MG63 (cell line): ENCODE results near the gene GINS2. TPM values are rescaled to one million over a fixed set of nuclear protein-coding genes. Genes with fewer than 3 reads are reported as not detected.

Source experiments
- DNase-seq: peaks from one replicate; pipeline ENCODE4 v3.0.0-alpha.2; 2020
- H3K27me3 ChIP-seq: fragments of 250-450 bp; sonication (Bioruptor Pico); 2 replicates; pipeline ENCODE4 v1.5.1; 2020; ENCODE audit warnings: mild to moderate bottlenecking, moderate library complexity
- H3K36me3 ChIP-seq: fragments of 250-450 bp; sonication (Bioruptor Pico); 2 replicates; pipeline ENCODE4 v1.5.1; 2020; ENCODE audit warnings: mild to moderate bottlenecking, moderate library complexity
- H3K4me3 ChIP-seq: fragments of 250-450 bp; sonication (Bioruptor Pico); 2 replicates; pipeline ENCODE4 v1.5.1; 2020; ENCODE audit warnings: mild to moderate bottlenecking, moderate library complexity
- H3K9me3 ChIP-seq: fragments of 250-450 bp; sonication (Bioruptor Pico); 2 replicates; pipeline ENCODE4 v1.5.1; 2020; ENCODE audit warnings: mild to moderate bottlenecking, moderate library complexity
- total RNA-seq: library from RNA; depleted of rRNA; stranded (reverse); fragments of >200 nt; shearing (Covaris generic); gene quantifications from 2 replicates; pipeline ENCODE4 v1.2.3, GENCODE V29; 2014; ENCODE audit warnings: low replicate concordance

The GINS2 gene
- total RNA-seq, 1 experiment from 2014 or later, result 12.8 TPM

GRCh38 chr16:85699628-85700027 is 10.9 kb upstream of the GINS2 start:
- peak; percentile 51 for DNase-seq

DNA sequence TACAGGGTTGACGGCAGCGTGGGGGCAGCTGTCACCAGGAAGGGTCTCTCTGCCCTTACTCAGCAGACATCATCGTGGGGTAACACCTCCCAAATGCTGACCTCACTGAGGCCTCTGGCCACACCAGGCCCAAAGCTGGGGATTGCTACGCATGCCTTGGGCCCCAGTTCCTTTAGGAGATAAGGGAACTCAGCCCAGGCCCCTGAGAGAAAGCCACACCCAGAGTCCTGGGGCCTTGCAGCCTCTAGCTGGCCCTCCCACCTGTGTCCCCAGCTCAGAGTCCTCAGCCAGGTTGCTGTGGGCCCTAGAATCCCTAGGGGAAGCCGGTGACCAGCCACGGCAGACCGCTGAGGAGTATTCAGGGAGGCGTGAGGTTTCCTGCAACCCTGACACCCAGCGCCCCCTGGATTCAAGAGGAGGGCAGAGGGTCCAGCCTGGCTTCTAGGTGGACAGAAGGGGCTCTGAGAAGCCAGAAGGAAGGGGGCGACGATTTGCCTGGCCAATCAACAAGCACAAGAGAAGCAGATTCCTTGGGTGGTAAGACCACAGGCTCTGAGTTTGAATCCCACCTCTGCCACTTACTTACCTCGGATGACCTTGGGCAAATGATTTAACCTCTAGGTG is 10.3 kb upstream of the GINS2 start:
- no peaks in the 10 kb centered on the region for H3K36me3 ChIP-seq
- DNase-seq, result no peak
- H3K9me3 ChIP-seq, result no peaks in the 10 kb centered on the region
- H3K27me3 ChIP-seq, result no peaks in the 10 kb centered on the region
- H3K4me3 ChIP-seq, result no peak overlapping the region

More at GRCh38 chr16:85699628-85700027, 10.9 kb upstream of the GINS2 start:
- H3K27me3 ChIP-seq, result no peaks in the 10 kb centered on the region
- H3K9me3 ChIP-seq, result no peaks in the 10 kb centered on the region
- no peaks in the 10 kb centered on the region for H3K36me3 ChIP-seq
- no peak overlapping the region for H3K4me3 ChIP-seq

- no peak overlapping the region for H3K4me3 ChIP-seq
- no peaks in the 10 kb centered on the region for H3K27me3 ChIP-seq
- H3K36me3 ChIP-seq, result no peaks in the 10 kb centered on the region
- no peaks in the 10 kb centered on the region for H3K9me3 ChIP-seq
- DNase-seq, result no peak
Measured at GRCh38 chr16:85698459-85698891, 9.7 kb upstream of the GINS2 start.

DNA sequence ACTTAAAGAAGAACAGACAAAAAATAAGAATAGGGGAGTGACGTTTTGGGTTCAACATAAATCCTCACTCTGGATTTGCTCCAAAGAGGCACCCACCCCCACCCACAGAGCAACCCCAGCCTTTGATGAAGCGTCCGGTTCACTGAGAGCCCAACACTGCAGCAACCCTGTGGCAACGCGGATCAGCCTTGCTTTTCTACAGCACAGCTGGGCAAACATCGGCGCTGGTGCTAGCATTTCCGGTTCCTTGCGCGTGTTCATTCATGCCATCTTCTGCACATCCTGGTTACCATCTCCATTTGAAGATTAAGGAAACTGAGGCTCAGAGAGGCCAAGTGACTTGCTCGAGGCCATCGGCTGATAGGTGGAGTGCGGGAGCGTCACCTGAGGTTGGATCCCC is 8.7 kb upstream of the GINS2 start:
- DNase-seq, result no peak
- no peaks in the 10 kb centered on the region for H3K9me3 ChIP-seq
- no peaks in the 10 kb centered on the region for H3K36me3 ChIP-seq
- no peaks in the 10 kb centered on the region for H3K27me3 ChIP-seq
- no peak overlapping the region for H3K4me3 ChIP-seq

DNA sequence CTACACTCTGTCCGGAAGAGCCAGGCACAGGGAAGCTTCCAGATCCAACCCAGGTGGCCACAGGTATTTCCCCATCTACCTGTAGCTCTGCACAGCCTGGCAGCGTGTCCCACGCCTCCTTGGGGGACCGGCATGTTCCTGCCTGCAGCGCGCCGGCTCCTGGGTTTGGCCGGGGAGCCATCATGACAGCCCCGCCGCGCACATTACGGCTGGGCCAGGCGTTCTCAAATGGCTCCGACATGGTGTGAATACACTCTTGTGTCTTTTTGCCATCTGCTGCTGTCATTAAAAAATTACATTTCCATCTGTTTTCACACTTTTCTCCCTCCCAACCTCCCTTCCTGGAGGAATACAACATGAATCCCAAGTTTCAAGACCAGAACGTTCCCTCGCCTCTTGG is 8.0 kb upstream of the GINS2 start:
- Histone ChIP-seq H3K36me3 (no peaks in the 10 kb centered on the region), H3K9me3 (no peaks in the 10 kb centered on the region), H3K27me3 (no peaks in the 10 kb centered on the region), H3K4me3 (no peak overlapping the region)
- DNase-seq, result no peak

GRCh38 chr16:85695196-85696128 is 6.7 kb upstream of the GINS2 start:
- Histone ChIP-seq H3K4me3 (no peak overlapping the region), H3K36me3 (no peaks in the 10 kb centered on the region)
- DNase-seq, result no peak

DNA sequence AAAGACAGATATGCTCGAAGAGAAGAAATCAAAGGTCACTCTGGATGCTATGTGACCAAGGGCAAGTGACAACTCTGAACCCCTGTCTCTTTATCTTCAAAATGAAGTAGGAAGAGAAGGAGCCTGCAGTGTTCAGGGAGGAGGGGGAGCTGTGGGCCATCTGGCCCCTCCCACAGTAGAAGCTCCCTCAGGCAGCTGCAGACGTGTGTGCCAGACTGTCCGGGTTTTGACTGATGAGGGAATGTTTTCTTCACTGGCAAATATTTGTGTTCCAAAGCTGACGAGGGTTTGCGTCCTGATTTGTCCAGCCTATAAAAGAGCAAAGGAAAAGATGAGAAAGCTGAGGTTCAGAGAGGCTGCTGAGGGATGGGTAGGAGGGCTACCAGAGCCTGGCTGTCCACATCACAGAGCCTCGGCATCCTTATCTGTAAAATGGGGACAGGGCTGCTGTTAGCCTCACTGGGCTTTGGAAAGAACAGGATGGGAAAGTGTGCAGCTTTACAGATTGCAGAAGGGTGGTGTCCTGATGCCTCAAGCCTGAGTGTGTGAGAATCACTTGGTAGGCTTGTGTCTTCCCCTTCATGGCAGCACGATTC is 1.8 kb upstream of the GINS2 start:
- Histone ChIP-seq H3K9me3 (no peaks in the 10 kb centered on the region), H3K27me3 (no peaks in the 10 kb centered on the region), H3K36me3 (no peaks in the 10 kb centered on the region), H3K4me3 (no peak overlapping the region)
- no peak for DNase-seq

More at GRCh38 chr16:85695196-85696128, 6.7 kb upstream of the GINS2 start:
- Histone ChIP-seq H3K27me3 (no peaks in the 10 kb centered on the region), H3K9me3 (no peaks in the 10 kb centered on the region)

- Histone ChIP-seq H3K27me3 (no peaks in the 10 kb centered on the region), H3K4me3 (no peak overlapping the region), H3K36me3 (no peaks in the 10 kb centered on the region), H3K9me3 (no peaks in the 10 kb centered on the region)
- DNase-seq, result no peak
Measured at GRCh38 chr16:85689950-85690320, 1.2 kb upstream of the GINS2 start.

- Histone ChIP-seq H3K27me3 (no peaks in the 10 kb centered on the region), H3K36me3 (no peaks in the 10 kb centered on the region), H3K9me3 (no peaks in the 10 kb centered on the region), H3K4me3 (peak overlapping the region; percentile 68)
- DNase-seq, result no peak
Measured at GRCh38 chr16:85689285-85689949, 663 bp upstream of the GINS2 start.

GRCh38 chr16:85687651-85688471 is 893 bp downstream of the GINS2 start:
- H3K27me3 ChIP-seq, result no peaks in the 10 kb centered on the region
- no peak for DNase-seq
- no peaks in the 10 kb centered on the region for H3K9me3 ChIP-seq
- peak overlapping the region; percentile 68 for H3K4me3 ChIP-seq
- no peaks in the 10 kb centered on the region for H3K36me3 ChIP-seq

DNA sequence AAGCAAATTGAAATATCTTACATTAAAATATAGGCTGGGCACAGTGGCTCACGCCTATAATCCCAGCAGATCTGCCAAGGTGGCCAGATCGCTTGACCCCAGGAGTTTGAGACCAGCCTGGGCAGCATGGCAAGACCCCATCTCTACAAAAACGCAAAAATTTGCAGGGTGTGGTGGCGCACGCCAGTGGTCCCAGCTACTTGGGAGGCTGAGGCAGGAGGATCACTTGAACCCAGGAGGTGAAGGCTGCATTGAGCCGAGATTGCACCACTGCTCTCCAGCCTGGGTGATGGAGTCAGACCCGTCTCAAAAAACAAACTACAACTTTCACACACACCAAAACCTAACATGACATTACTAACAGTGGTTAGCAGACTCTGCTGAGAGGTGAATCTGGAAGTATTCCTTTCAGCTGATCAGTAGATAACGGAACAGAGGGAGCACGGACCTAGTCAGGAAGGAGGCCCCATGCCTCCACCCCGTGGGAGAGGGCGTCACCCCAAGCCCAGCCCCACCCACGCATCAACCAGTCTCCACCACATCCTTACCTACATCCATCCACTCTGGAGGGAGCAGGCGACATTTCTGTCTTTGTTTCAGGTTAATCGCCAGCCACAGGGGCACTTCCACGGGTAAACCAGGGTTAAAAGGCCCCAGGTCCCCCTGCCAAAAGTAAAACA is 1.7 kb downstream of the GINS2 start:
- DNase-seq, result no peak
- Histone ChIP-seq H3K9me3 (no peaks in the 10 kb centered on the region), H3K36me3 (no peaks in the 10 kb centered on the region)

DNA sequence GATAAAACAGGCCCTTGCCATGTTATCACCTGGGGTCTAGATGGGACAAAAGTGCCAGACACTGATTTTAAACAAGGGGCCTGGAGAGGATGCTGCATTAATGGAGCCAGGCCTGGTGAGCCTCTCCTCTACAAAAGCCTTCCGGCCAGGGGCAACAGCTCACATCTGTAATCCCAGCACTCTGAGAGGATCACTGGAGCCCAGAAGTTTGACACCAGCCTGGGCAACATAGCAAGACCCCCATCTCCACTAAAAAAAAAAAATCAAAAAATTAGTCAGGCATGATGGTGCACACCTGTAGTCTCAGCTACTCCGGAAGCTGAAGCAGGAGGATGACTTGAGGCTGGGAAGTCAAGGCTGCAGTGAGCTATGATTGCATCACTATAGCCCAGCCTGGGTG is 3.5 kb downstream of the GINS2 start:
- H3K36me3 ChIP-seq, result peaks cover 9% of the 10 kb centered on the region
- no peak for DNase-seq
- no peaks in the 10 kb centered on the region for H3K9me3 ChIP-seq
- H3K4me3 ChIP-seq, result no peak overlapping the region
- no peaks in the 10 kb centered on the region for H3K27me3 ChIP-seq

More for the DNA sequence above, 1.7 kb downstream of the GINS2 start:
- Histone ChIP-seq H3K4me3 (no peak overlapping the region; the same call in 1 of the 2 replicates), H3K27me3 (no peaks in the 10 kb centered on the region)

- DNase-seq, result no peak
- H3K27me3 ChIP-seq, result no peaks in the 10 kb centered on the region
- no peak overlapping the region for H3K4me3 ChIP-seq
- H3K9me3 ChIP-seq, result no peaks in the 10 kb centered on the region
- peaks cover 11% of the 10 kb centered on the region for H3K36me3 ChIP-seq
Measured at GRCh38 chr16:85683363-85683762, 5.4 kb downstream of the GINS2 start.

- no peak overlapping the region for H3K4me3 ChIP-seq
- no peak for DNase-seq
- H3K36me3 ChIP-seq, result peaks cover 13% of the 10 kb centered on the region
- no peaks in the 10 kb centered on the region for H3K27me3 ChIP-seq
- H3K9me3 ChIP-seq, result no peaks in the 10 kb centered on the region
Measured at GRCh38 chr16:85682516-85682915, 6.2 kb downstream of the GINS2 start.

GRCh38 chr16:85681255-85681654 is 7.5 kb downstream of the GINS2 start:
- no peaks in the 10 kb centered on the region for H3K27me3 ChIP-seq
- H3K9me3 ChIP-seq, result no peaks in the 10 kb centered on the region
- no peak overlapping the region for H3K4me3 ChIP-seq
- no peak for DNase-seq
- peaks cover 20% of the 10 kb centered on the region for H3K36me3 ChIP-seq
